Glutamatergic neuron (in vitro differentiated cells): ENCODE data around the gene ZNF763. TPM values are rescaled to one million over a fixed set of nuclear protein-coding genes. Genes with fewer than 3 reads are reported as not detected.
"Not testable (repeated sequence)": the region's sequence is repeated elsewhere in the genome, so short reads cannot be mapped to it uniquely, and the experiment has no call there.

Source experiments
- DNase-seq: peaks from one replicate; pipeline ENCODE4 v3.0.0; 2022
- H3K27ac Mint-ChIP-seq: one replicate; pipeline ENCODE4 v1.8.0; 2020; ENCODE audit warnings: mild to moderate bottlenecking, mixed read lengths, inconsistent platforms; ENCODE audit not compliant: unreplicated experiment
- H3K27me3 Mint-ChIP-seq: one replicate; pipeline ENCODE4 v1.8.0; 2020; ENCODE audit warnings: mild to moderate bottlenecking, moderate library complexity, mixed read lengths, inconsistent platforms; ENCODE audit not compliant: unreplicated experiment
- H3K36me3 Mint-ChIP-seq: one replicate; pipeline ENCODE4 v1.8.0; 2020; ENCODE audit warnings: mild to moderate bottlenecking, mixed read lengths, inconsistent platforms; ENCODE audit not compliant: unreplicated experiment
- H3K4me1 Mint-ChIP-seq: one replicate; pipeline ENCODE4 v1.8.0; 2020; ENCODE audit warnings: mild to moderate bottlenecking, low read depth, mixed read lengths, inconsistent platforms; ENCODE audit not compliant: unreplicated experiment
- H3K4me3 Mint-ChIP-seq: one replicate; pipeline ENCODE4 v1.8.0; 2020; ENCODE audit warnings: mild to moderate bottlenecking, mixed read lengths, inconsistent platforms; ENCODE audit not compliant: unreplicated experiment
- H3K9me3 Mint-ChIP-seq: one replicate; pipeline ENCODE4 v1.8.0; 2020; ENCODE audit warnings: mild to moderate bottlenecking, moderate library complexity, mixed read lengths, inconsistent platforms; ENCODE audit not compliant: unreplicated experiment
- long read RNA-seq: library from polyadenylated mRNA; unstranded; transcript quantifications from one replicate; pipeline ENCODE4 v2.0.0, GENCODE V29; 2020; ENCODE audit not compliant: unreplicated experiment
- total RNA-seq: library from RNA; stranded (reverse); fragmentation: NEBNext Ultra II Directional; extraction: Animal tissue kit (Norgen Biotek cat#: 25700); gene quantifications from one replicate; pipeline ENCODE4 v1.2.1, GENCODE V29; 2021; ENCODE audit not compliant: unreplicated experiment
- TF ChIP-seq, protein P1 (sequence below): fragments of 200-600 bp; sonication (generic); IDR thresholded peaks from one replicate; pipeline ENCODE4 v1.5.0; 2021; ENCODE audit not compliant: partially characterized antibody, unreplicated experiment

The ZNF763 gene
- 10.3 TPM for total RNA-seq
- long read RNA-seq, partial matches to known transcripts, result 1 of 3 reads
- long read RNA-seq, other reads (novel, unspliced or antisense), result 0 of 3 reads

DNA sequence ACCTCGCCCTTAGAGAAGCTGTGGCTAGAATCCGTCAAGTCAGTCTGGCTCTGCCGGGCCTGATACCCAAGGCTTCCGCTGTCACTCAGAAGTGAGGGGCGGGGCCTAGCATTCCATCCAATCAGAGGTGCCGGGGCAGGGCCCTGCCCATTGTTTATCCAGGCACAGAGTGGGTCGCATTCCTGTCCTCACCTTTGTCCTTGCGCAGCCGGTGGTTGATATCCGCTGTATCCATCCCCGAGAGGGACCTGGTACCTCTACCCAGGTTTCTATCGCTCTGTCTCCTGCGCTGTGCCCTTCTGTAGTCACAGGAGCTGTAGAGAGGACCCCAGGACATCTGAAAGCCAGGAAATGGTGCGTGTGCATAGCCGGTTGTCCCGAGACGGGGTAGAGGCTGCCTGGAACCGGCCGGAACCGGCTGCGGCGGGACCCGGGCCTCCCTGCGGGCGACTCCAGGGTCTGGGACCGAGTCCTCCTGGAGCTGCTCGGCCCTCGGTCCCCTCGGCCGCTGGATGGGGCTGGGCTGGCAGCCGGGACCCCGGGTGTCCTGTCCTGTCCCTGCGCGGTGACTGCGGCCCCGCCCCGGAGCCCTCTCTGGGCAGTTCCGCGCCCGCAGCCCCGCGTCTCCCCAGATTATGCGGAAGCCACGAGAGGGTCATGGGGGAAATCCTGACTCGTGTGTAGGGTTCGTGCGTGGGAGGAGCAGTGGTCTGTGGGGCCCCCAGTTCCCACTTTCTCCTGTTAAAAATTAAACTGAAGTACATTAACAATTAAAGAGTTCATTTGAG, at the start of gene ZNF763:
TSS of gene ZNF763 (plus strand) at position 183 of the 788 bp plus-strand sequence. CDS start at position 352, 169 bp downstream.
- H3K36me3 Mint-ChIP-seq, result peaks cover 11% of the 10 kb centered on the region
- H3K4me1 Mint-ChIP-seq, result peaks cover 14% of the 10 kb centered on the region
- H3K9me3 Mint-ChIP-seq, result peaks cover 1% of the 10 kb centered on the region
- H3K4me3 Mint-ChIP-seq, result peak within 1 kb of the TSS; percentile 88
- H3K27me3 Mint-ChIP-seq, result peaks cover 2% of the 10 kb centered on the region
- peak; percentile 95 for DNase-seq
- H3K27ac Mint-ChIP-seq, result peak within 1 kb of the TSS; percentile 98
- TF ChIP-seq, protein P1, sequence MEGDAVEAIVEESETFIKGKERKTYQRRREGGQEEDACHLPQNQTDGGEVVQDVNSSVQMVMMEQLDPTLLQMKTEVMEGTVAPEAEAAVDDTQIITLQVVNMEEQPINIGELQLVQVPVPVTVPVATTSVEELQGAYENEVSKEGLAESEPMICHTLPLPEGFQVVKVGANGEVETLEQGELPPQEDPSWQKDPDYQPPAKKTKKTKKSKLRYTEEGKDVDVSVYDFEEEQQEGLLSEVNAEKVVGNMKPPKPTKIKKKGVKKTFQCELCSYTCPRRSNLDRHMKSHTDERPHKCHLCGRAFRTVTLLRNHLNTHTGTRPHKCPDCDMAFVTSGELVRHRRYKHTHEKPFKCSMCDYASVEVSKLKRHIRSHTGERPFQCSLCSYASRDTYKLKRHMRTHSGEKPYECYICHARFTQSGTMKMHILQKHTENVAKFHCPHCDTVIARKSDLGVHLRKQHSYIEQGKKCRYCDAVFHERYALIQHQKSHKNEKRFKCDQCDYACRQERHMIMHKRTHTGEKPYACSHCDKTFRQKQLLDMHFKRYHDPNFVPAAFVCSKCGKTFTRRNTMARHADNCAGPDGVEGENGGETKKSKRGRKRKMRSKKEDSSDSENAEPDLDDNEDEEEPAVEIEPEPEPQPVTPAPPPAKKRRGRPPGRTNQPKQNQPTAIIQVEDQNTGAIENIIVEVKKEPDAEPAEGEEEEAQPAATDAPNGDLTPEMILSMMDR, result no peak

DNA sequence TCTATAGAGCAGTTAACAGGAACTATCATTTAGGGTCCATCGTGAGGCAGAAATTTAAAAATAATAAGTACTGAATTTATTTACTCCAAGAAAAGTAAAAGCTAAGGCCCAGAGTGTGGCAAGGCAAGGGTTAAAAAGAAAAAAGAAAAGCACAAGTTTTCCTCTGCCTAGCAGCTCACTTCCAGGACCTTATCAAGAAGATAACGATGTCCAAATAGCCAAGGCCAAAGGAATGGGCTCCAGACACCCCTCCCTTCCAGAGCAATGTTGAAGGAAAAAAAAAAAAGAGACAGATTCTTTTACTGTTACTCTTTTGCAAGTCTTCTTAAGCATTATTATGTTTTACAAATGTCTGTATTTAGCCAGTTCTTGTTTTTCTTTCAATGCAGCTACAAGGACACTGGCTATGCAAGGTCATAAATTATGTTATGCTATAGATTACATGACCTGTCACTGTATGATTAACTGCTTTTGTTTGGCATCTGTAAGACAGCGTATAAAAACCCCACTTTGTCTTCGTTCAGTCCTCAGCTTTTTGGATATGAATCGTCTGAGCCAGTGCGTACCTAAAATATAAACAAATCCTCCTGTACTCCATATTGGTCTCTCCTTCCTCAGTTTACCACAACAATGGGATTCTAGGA, 42.9 kb upstream of the ZNF763 start:
- no peak overlapping the region for H3K4me3 Mint-ChIP-seq
- no peak for DNase-seq
- peaks cover 13% of the 10 kb centered on the region for H3K27me3 Mint-ChIP-seq
- H3K27ac Mint-ChIP-seq, result no peak overlapping the region
- H3K4me1 Mint-ChIP-seq, result peaks cover 14% of the 10 kb centered on the region
- H3K9me3 Mint-ChIP-seq, result peaks cover 22% of the 10 kb centered on the region
- TF ChIP-seq, protein P1, result no peak
- peaks cover 5% of the 10 kb centered on the region for H3K36me3 Mint-ChIP-seq

DNA sequence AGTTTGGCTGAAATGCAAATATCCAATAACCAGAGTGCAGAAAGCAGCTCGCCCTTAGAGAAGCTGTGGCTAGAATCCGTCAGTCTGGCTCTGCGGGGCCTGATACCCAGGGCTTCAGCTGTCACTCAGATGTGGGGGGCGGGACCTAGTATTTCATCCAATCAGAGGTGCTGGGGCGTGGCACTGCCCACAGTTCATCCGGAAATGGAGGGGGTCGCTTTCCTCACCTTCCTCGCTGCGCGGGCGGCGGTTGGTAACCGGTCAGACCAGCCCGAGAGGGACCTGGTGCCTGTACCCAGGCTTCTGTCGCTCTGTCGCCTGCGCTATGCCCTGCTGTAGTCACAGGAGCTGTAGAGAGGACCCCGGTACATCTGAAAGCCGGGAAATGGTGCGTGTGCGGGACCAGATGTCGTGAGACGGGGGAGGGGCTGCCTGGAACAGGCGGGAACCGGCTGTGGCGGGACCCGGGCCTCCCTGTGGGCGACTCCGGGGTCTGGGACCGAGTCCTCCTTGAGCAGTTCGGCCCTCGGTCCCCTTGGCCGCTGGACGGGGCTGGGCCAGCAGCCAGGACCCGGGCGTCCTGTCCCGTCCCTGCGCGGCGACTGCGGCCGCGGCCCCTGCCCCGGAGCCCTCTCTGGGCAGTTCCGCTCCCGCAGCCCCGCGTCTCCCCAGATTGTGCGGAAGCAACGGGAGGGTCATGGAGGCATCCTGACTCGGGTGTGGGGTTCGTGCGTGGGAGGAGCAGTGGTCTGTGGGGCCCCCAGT, 39.8 kb upstream of the ZNF763 start, which contains the start of gene ZNF700:
TSS of gene ZNF700 (plus strand) at position 222 of the 765 bp plus-strand sequence. CDS start at position 326, 104 bp downstream.
- Mint-ChIP-seq H3K9me3 (peaks cover 19% of the 10 kb centered on the region), H3K27me3 (peaks cover 13% of the 10 kb centered on the region), H3K4me3 (peak within 1 kb of the TSS; percentile 98), H3K4me1 (peaks cover 14% of the 10 kb centered on the region), H3K36me3 (no peaks in the 10 kb centered on the region), H3K27ac (peak within 1 kb of the TSS; percentile 99)
- DNase-seq, result peak; percentile 94
- TF ChIP-seq, protein P1, result no peak

DNA sequence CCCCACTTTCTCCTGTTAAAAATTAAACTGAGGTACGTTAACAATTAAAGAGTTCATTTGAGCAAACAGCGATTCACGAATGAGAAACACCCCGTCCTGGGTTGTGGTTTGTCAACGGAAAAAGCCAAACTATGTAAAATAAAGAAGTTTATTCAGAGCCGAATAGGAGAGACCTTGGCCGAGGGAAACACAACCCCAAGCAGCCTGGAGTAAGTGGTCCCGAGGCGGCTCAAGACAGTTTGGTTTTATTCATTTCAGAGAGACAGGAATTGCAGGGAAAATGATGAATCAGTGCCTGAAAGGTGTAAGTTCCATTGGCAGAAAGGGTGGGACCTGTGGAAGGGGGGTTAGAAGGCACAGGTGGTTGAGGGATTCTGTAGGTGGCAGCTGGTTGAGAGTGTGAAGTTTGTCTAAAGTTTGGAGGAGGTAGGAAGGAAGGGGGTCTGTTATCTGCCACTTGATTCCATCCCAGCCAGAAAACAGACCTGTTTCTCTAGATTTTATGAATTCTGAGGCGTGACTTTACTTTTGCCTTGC, 39.1 kb upstream of the ZNF763 start:
- not testable (repeated sequence) for H3K36me3 Mint-ChIP-seq, DNase-seq
- H3K9me3 Mint-ChIP-seq, result peaks cover 19% of the 10 kb centered on the region
- H3K27ac Mint-ChIP-seq, result peak overlapping the region; percentile 87
- peak overlapping the region; percentile 89 for H3K4me3 Mint-ChIP-seq
- H3K4me1 Mint-ChIP-seq, result peaks cover 14% of the 10 kb centered on the region
- H3K27me3 Mint-ChIP-seq, result peaks cover 13% of the 10 kb centered on the region

DNA sequence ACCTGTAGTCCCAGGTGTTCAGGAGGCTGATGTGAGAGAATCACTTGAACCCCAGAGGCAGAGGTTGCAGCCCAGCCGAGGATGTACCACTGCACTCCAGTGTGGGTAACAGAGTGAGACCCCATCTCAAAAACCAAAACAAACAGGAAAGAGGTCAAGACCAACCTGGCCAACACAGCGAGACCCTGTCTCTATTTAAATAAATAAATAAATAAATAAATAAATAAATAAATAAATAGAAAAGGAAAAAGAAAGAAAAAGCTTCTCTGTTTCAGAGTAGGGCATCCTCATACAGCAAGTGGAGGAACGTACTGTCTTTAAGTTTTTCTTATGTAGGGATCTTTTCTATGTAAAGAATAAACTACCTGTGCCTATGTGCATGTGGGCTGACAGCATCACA, 37.6 kb upstream of the ZNF763 start:
- Mint-ChIP-seq H3K27ac (no peak overlapping the region), H3K4me1 (peaks cover 14% of the 10 kb centered on the region), H3K27me3 (peaks cover 13% of the 10 kb centered on the region), H3K4me3 (no peak overlapping the region), H3K36me3 (peaks cover 6% of the 10 kb centered on the region), H3K9me3 (peaks cover 19% of the 10 kb centered on the region)
- TF ChIP-seq, protein P1, result no peak
- DNase-seq, result no peak
